Skeletal muscle tissue (tissue), 4 donors: ENCODE measurements around the gene ASPHD2. TPM values are rescaled to one million over a fixed set of nuclear protein-coding genes. Genes with fewer than 3 reads are reported as not detected.
"Not testable (repeated sequence)": the region's sequence is repeated elsewhere in the genome, so short reads cannot be mapped to it uniquely, and the experiment has no call there.

Source experiments
- H3K27ac ChIP-seq: one replicate; pipeline ENCODE4 v1.7.0; 2013; ENCODE audit warnings: mild to moderate bottlenecking, low read depth, low read length, inconsistent platforms
- H3K27me3 ChIP-seq, 3 donors: one replicate each; pipeline ENCODE4 v1.7.0; 2013; ENCODE audit warnings: low read length in 3 of 3; ENCODE audit not compliant: control insufficient read depth in 3 of 3, insufficient read depth in 3 of 3
- H3K36me3 ChIP-seq, 3 donors: one replicate each; pipeline ENCODE4 v1.7.0; 2013; ENCODE audit warnings: low read length in 3 of 3; ENCODE audit not compliant: control insufficient read depth in 3 of 3, insufficient read depth in 3 of 3
- H3K4me1 ChIP-seq, 3 donors: one replicate each; pipeline ENCODE4 v1.7.0; 2013; ENCODE audit warnings: low read length in 3 of 3, mild to moderate bottlenecking in 3 of 3; ENCODE audit not compliant: control insufficient read depth in 3 of 3, insufficient read depth in 3 of 3
- H3K4me3 ChIP-seq, 3 donors: one replicate each; pipeline ENCODE4 v1.7.0; 2013; ENCODE audit warnings: low read length in 3 of 3
- H3K9ac ChIP-seq, 3 donors: one replicate each; pipeline ENCODE4 v1.7.0; 2013; ENCODE audit warnings: low read length in 3 of 3, mild to moderate bottlenecking in 3 of 3, moderate library complexity in 2 of 3, low read depth in 1 of 3
- H3K9me3 ChIP-seq, 3 donors: one replicate each; pipeline ENCODE4 v1.7.0; 2013; ENCODE audit warnings: low read length in 3 of 3; ENCODE audit not compliant: control insufficient read depth in 3 of 3
- total RNA-seq: library from RNA; depleted of rRNA; stranded (reverse); fragments of >200 nt; gene quantifications from one replicate; pipeline ENCODE4 v1.2.3, GENCODE V29; 2014
- donor health status: Osteomylitis.

The ASPHD2 gene
- total RNA-seq, 1 donor from 2014 or later: 1.0 TPM

- Histone ChIP-seq H3K4me3 (no peak overlapping the region), H3K9me3 (no peaks in the 10 kb centered on the region), H3K27me3 (peaks cover 0 to 7% (median 2%) of the 10 kb centered on the region in 3 donors), H3K27ac (no peak overlapping the region), H3K36me3 (no peaks in the 10 kb centered on the region), H3K9ac (no peak overlapping the region), H3K4me1 (no peaks in the 10 kb centered on the region)
Measured at GRCh38 chr22:26394777-26395176, 34.3 kb upstream of the ASPHD2 start.

- no peak overlapping the region for H3K27ac ChIP-seq
- H3K36me3 ChIP-seq: no peaks in the 10 kb centered on the region
- H3K4me3 ChIP-seq: no peak overlapping the region
Measured at GRCh38 chr22:26395926-26396325, 33.1 kb upstream of the ASPHD2 start.

DNA sequence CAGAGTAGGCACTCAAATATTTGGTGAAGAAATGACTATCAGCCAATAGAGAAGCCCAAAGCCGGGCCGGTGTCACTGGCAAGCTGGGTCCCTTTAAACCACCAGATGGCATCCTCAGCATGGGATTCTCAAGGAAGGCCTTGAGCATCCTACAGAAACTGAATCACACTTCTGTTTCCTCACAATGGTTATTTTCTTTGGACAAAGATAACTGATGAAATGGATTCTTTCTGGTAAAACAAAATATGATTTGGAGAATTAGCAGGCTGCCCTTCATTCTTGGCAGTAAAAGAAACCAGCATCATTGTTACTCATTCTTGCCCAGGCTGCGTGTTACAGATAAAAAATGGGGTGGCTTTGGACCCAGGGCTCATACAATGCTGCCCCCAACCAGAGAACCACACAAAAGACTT, 30.3 kb upstream of the ASPHD2 start:
- H3K9ac ChIP-seq: no peak overlapping the region
- H3K27ac ChIP-seq: no peak overlapping the region
- no peaks in the 10 kb centered on the region for H3K4me1 ChIP-seq
- H3K36me3 ChIP-seq: no peaks in the 10 kb centered on the region
- peaks cover 0 to 2% (median 2%) of the 10 kb centered on the region in 3 donors for H3K27me3 ChIP-seq
- H3K4me3 ChIP-seq: no peak overlapping the region
- H3K9me3 ChIP-seq: no peaks in the 10 kb centered on the region

More at GRCh38 chr22:26395926-26396325, 33.1 kb upstream of the ASPHD2 start:
- Histone ChIP-seq H3K9ac (no peak overlapping the region), H3K9me3 (no peaks in the 10 kb centered on the region), H3K4me1 (no peaks in the 10 kb centered on the region), H3K27me3 (peaks cover 0 to 3% (median 2%) of the 10 kb centered on the region in 3 donors)

- Histone ChIP-seq H3K4me3 (no peak overlapping the region), H3K9me3 (no peaks in the 10 kb centered on the region), H3K4me1 (no peaks in the 10 kb centered on the region), H3K9ac (no peak overlapping the region), H3K27ac (no peak overlapping the region), H3K27me3 (peaks cover 0 to 2% (median 0%) of the 10 kb centered on the region in 3 donors), H3K36me3 (no peaks in the 10 kb centered on the region)
Measured at GRCh38 chr22:26399289-26399688, 29.8 kb upstream of the ASPHD2 start.

DNA sequence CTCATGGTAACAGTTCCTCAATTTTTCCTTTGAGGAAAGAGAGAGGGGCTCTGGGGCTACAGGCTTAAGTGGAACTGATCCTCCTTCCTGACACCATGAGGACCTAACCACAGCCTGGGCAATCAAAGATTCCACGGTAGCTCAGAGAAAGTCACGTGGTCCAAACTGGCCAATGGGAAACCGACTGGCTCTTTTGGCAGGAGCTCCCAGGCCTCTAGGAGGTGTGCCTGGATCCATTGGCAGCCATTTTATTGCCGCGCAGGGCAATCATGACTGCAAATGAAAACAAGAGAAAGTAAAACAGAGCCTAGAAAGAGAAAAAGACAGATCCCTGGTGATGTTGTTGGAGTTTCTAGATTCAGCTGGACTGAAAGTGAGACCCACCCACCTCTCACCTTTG, 27.3 kb upstream of the ASPHD2 start:
- Histone ChIP-seq H3K4me3 (no peak overlapping the region), H3K4me1 (peaks cover 0 to 10% (median 0%) of the 10 kb centered on the region in 3 donors), H3K9ac (no peak overlapping the region), H3K27me3 (peaks cover 0 to 7% (median 2%) of the 10 kb centered on the region in 3 donors), H3K9me3 (no peaks in the 10 kb centered on the region), H3K27ac (no peak overlapping the region), H3K36me3 (no peaks in the 10 kb centered on the region)

GRCh38 chr22:26404851-26405421, 24.1 kb upstream of the ASPHD2 start:
- Histone ChIP-seq H3K36me3 (no peaks in the 10 kb centered on the region), H3K4me3 (no peak overlapping the region), H3K27ac (no peak overlapping the region), H3K4me1 (peaks cover 0 to 10% (median 0%) of the 10 kb centered on the region in 3 donors), H3K9ac (no peak overlapping the region), H3K9me3 (no peaks in the 10 kb centered on the region), H3K27me3 (peaks cover 0 to 7% (median 2%) of the 10 kb centered on the region in 3 donors)

GRCh38 chr22:26406118-26406517, 22.9 kb upstream of the ASPHD2 start:
- H3K9me3 ChIP-seq: no peaks in the 10 kb centered on the region
- H3K36me3 ChIP-seq: no peaks in the 10 kb centered on the region
- H3K9ac ChIP-seq: no peak overlapping the region
- no peak overlapping the region for H3K4me3 ChIP-seq
- no peak overlapping the region for H3K27ac ChIP-seq
- H3K27me3 ChIP-seq: peaks cover 0 to 7% (median 2%) of the 10 kb centered on the region in 3 donors
- peaks cover 0 to 10% (median 0%) of the 10 kb centered on the region in 3 donors for H3K4me1 ChIP-seq

DNA sequence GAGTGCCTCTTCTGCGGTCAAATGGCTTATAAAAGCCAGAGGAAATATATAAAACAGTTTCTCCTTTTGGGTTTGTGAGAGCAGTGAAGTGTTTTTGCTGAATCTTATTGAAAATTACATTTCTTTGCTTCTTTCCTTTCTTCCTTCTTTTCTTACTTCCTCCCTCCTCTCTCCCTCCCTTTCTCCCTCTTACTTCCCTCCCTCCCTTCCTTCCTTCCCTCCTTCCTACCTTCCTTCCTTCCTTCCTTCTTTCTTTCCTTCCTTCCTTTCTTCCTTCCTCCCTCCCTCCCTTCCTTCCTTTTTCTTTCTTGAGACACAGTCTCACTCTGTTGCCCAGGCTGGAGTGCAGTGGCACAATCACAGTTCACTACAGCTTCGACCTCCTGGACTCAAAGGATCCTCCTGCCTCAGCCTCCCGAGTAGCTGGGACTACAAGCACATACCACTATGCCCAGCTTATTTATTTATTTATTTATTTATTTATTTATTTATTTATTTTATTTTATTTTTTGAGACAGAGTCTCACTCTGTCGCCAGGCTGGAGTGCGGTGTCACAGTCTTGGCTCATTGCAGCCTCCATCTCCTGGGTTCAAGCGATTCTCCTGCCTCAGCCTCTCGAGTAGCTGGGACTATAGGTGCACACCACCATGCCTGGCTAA, 20.4 kb upstream of the ASPHD2 start:
- not testable (repeated sequence) for H3K9ac ChIP-seq, H3K9me3 ChIP-seq, H3K36me3 ChIP-seq, H3K27ac ChIP-seq, H3K4me3 ChIP-seq
- Histone ChIP-seq H3K27me3 (peaks cover 0 to 25% (median 15%) of the 10 kb centered on the region in 3 donors), H3K4me1 (peaks cover 0 to 10% (median 0%) of the 10 kb centered on the region in 3 donors)

- Histone ChIP-seq H3K36me3 (no peaks in the 10 kb centered on the region), H3K27me3 (peaks cover 0 to 25% (median 15%) of the 10 kb centered on the region in 3 donors), H3K4me3 (no peak overlapping the region), H3K4me1 (peaks cover 0 to 9% (median 0%) of the 10 kb centered on the region in 3 donors), H3K9ac (no peak overlapping the region), H3K9me3 (no peaks in the 10 kb centered on the region), H3K27ac (no peak overlapping the region)
Measured at GRCh38 chr22:26409719-26410335, 19.2 kb upstream of the ASPHD2 start.

- Histone ChIP-seq H3K27ac (no peak overlapping the region), H3K9ac (no peak overlapping the region), H3K4me3 (no peak overlapping the region), H3K36me3 (no peaks in the 10 kb centered on the region), H3K9me3 (no peaks in the 10 kb centered on the region), H3K4me1 (peaks cover 0 to 4% (median 0%) of the 10 kb centered on the region in 3 donors), H3K27me3 (peaks cover 1 to 23% (median 14%) of the 10 kb centered on the region in 3 donors)
Measured at GRCh38 chr22:26410386-26410785, 18.7 kb upstream of the ASPHD2 start.
